ENCODE measurements around the gene GABRB1. TPM values are rescaled to one million over a fixed set of nuclear protein-coding genes. Genes with fewer than 3 reads are reported as not detected.
"Not testable (repeated sequence)": the region's sequence is repeated elsewhere in the genome, so short reads cannot be mapped to it uniquely, and the experiment has no call there.

The GABRB1 gene
- total RNA-seq, 4 donors from 2014 or later: not detected

- H3K4me3 ChIP-seq (ENCODE audit: low read depth, poor library complexity, severe bottlenecking): no peak overlapping the region
- DNase-seq (ENCODE audit: low spot score in 2 of 2): no peak
- TF ChIP-seq POLR2A (IDR thresholded peaks at IDR 0.05) (no peak), CTCF (IDR thresholded peaks at IDR 0.05) (no peak)
- intact Hi-C loops (cut with DNase I; ENCODE audit: low total_unique reads): no loop called here
Observed at GRCh38 chr4:47289805-47290204, 258.4 kb downstream of the GABRB1 start.

DNA sequence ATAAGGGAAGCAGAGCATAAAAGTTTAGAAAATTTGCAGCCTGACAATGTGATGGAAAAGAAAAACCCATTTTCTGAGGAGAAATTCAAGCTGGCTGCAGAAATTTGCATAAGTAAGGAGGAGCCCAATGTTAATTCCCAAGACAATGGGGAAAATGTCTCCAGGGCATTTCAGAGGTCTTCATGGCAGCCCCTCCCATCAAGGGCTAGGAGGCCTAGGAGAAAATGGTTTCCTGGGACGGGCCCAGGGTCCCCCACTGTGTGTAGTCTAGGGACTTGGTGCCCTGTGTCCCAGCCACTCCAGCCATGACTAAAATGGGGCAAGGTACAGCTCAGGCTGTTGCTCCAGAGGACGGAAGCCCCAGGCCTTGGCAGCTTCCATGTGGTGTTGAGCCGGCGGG lies 259.5 kb downstream of the GABRB1 start:
- H3K4me3 ChIP-seq (ENCODE audit: low read depth, poor library complexity, severe bottlenecking); intact Hi-C loops (cut with DNase I; ENCODE audit: low total_unique reads); DNase-seq (ENCODE audit: low spot score in 2 of 2): not testable (repeated sequence)
- WGBS, 2 donors: 82 to 88% methylated on average over 4 of the region's 4 CpGs

- TF ChIP-seq CTCF (IDR thresholded peaks at IDR 0.05): no peak
- TF ChIP-seq POLR2A (IDR thresholded peaks at IDR 0.05): no peak
- H3K4me3 ChIP-seq (ENCODE audit: low read depth, poor library complexity, severe bottlenecking): no peak overlapping the region
- no peak for DNase-seq (ENCODE audit: low spot score in 2 of 2)
- intact Hi-C loops (cut with DNase I; ENCODE audit: low total_unique reads): no loop called here
Observed at GRCh38 chr4:47309165-47309564, 277.8 kb downstream of the GABRB1 start.

DNA sequence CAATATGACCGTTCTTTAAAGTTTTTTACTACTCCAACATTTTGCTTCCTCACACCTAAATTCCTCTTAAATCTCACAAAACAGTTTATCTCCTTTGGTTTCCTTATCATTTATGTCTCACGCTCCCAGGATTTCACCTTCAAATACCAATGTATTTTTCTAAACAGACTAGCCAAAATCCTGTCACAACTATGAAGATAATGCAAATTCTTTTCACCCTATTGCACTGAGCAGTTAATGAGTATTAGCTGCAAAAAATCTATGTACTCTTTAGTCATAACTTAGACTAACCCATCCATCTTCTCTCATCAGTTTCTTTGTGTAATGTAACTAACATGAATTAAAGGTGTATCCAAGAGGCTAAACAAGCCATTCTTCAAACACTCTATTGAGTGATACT lies 280.8 kb downstream of the GABRB1 start:
- intact Hi-C loops (cut with DNase I; ENCODE audit: low total_unique reads): no loop called here
- no peak for DNase-seq (ENCODE audit: low spot score in 2 of 2)
- TF ChIP-seq POLR2A (IDR thresholded peaks at IDR 0.05) (no peak), CTCF (IDR thresholded peaks at IDR 0.05) (no peak)
- no peak overlapping the region for H3K4me3 ChIP-seq (ENCODE audit: low read depth, poor library complexity, severe bottlenecking)
- WGBS, 2 donors: 84 to 95% methylated on average over 2 of the region's 2 CpGs

DNA sequence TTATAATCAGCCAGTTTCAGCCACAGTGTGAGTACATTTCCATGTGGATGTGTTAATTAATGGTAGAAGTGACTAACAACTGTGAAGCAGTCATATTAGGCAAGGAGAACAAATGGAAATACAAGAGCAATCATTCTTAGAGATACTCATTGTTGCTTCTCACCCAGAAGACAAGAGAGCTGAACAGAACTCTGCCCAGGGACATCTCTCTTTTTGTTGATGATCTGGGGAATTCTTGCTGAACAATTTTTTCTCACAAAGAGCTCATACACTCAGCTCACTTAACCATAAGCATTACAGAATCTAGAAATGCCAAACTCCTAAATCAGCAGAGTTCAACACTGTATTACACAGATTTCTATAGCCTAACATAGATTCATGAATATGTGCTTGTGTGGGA lies 282.0 kb downstream of the GABRB1 start:
- H3K4me3 ChIP-seq (ENCODE audit: low read depth, poor library complexity, severe bottlenecking): no peak overlapping the region
- no peak for TF ChIP-seq POLR2A (IDR thresholded peaks at IDR 0.05)
- DNase-seq (ENCODE audit: low spot score in 2 of 2): no peak
- intact Hi-C loops (cut with DNase I; ENCODE audit: low total_unique reads): no loop called here

- no peak overlapping the region for H3K4me3 ChIP-seq (ENCODE audit: low read depth, poor library complexity, severe bottlenecking)
- no peak for DNase-seq (ENCODE audit: low spot score in 2 of 2)
- TF ChIP-seq POLR2A (IDR thresholded peaks at IDR 0.05) (no peak), CTCF (IDR thresholded peaks at IDR 0.05) (no peak)
- intact Hi-C loops (cut with DNase I; ENCODE audit: low total_unique reads): no loop called here
Observed at GRCh38 chr4:47315346-47315745, 284.0 kb downstream of the GABRB1 start.

DNA sequence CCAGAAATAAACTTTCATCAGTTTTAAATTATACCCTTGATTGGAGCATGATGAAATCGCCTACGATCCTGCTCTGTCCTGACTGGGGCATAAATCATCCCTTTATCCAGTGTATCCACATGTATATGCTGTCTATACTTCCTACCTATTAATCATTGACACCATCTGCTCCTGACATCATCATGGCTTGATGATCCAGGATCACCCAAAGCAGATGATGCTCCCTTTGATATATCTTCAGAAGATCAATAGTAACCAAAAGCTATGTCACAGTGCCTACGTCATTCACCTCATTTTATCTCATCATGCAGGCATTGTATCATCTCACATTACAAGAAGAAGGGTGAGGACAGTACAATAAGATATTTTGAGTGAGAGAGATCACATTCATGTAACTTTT lies 294.7 kb downstream of the GABRB1 start:
- no peak for TF ChIP-seq CTCF (IDR thresholded peaks at IDR 0.05)
- TF ChIP-seq POLR2A (IDR thresholded peaks at IDR 0.05): no peak
- whole genome bisulfite sequencing, 2 donors: 51 to 62% methylated on average over 3 of the region's 3 CpGs
- DNase-seq (ENCODE audit: low spot score in 2 of 2): no peak
- H3K4me3 ChIP-seq (ENCODE audit: low read depth, poor library complexity, severe bottlenecking): no peak overlapping the region
- intact Hi-C loops (cut with DNase I; ENCODE audit: low total_unique reads): no loop called here
